Measurements from ENCODE around the gene OXCT1. TPM values are rescaled to one million over a fixed set of nuclear protein-coding genes. Genes with fewer than 3 reads are reported as not detected.

The OXCT1 gene
- total RNA-seq, 4 donors from 2014 or later: 19.5 to 335 (median 25.1) TPM

DNA sequence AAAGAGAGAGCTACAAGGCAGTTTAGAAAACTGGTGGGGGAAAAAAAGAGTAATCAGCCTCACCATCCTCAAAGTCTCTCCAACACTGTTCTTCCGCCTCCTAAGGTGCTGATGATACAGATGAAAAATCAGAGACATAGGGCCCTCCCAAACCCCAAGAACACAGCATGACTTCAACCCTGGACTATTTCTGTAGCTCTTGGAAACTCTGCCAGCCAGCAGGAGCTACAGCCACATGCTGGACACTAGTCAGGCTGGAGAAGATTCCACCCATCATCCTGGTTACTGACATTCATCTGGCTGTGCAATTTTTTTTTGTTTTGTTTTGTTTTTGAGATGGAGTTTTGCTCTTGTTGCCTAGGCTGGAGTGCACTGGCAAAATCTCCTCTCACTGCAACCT is 42.4 kb downstream of the OXCT1 start:
- no peak overlapping the region for H3K27ac ChIP-seq
- no peaks in the 10 kb centered on the region for H3K4me1 ChIP-seq
- 94 to 97% methylated on average over 1 of the region's 1 CpG for WGBS, 2 donors
- intact Hi-C loops (cut with DNase I): no loop called here
- no peak for DNase-seq
- TF ChIP-seq POLR2A (IDR thresholded peaks at IDR 0.05): no peak
- TF ChIP-seq, protein P1, sequence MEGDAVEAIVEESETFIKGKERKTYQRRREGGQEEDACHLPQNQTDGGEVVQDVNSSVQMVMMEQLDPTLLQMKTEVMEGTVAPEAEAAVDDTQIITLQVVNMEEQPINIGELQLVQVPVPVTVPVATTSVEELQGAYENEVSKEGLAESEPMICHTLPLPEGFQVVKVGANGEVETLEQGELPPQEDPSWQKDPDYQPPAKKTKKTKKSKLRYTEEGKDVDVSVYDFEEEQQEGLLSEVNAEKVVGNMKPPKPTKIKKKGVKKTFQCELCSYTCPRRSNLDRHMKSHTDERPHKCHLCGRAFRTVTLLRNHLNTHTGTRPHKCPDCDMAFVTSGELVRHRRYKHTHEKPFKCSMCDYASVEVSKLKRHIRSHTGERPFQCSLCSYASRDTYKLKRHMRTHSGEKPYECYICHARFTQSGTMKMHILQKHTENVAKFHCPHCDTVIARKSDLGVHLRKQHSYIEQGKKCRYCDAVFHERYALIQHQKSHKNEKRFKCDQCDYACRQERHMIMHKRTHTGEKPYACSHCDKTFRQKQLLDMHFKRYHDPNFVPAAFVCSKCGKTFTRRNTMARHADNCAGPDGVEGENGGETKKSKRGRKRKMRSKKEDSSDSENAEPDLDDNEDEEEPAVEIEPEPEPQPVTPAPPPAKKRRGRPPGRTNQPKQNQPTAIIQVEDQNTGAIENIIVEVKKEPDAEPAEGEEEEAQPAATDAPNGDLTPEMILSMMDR (IDR thresholded peaks at IDR 0.05): no peak
- H3K36me3 ChIP-seq: no peaks in the 10 kb centered on the region
- no peaks in the 10 kb centered on the region for H3K27me3 ChIP-seq
- H3K9me3 ChIP-seq: no peaks in the 10 kb centered on the region
- H3K4me3 ChIP-seq (replicated peaks in 1 of 3): no peak overlapping the region

DNA sequence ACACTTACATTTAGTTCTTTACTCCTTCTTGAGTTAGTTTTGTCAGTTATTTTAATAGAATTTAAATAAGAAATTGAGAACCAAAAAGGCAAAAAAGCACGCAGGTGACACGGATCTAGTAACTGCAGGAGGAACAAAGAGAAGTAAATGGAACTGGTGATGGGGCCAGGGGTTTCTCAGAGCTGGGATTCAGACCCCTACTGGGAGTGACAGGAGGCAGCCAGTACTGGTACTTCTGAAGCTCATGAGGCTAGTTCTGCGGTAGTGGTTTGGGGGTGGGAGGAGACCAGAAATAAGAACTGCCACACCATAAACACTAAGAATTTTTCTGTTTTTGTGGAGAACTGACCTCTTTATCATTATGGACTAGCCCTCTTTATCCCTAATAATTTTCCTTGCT is 48.2 kb downstream of the OXCT1 start:
- H3K9me3 ChIP-seq: no peaks in the 10 kb centered on the region
- 91 to 92% methylated on average over 3 of the region's 3 CpGs for WGBS, 2 donors
- intact Hi-C loops (cut with DNase I): no loop called here
- no peaks in the 10 kb centered on the region for H3K27me3 ChIP-seq
- no peak overlapping the region for H3K27ac ChIP-seq
- H3K4me1 ChIP-seq: no peaks in the 10 kb centered on the region
- H3K36me3 ChIP-seq: no peaks in the 10 kb centered on the region
- H3K4me3 ChIP-seq (replicated peaks in 1 of 3): no peak overlapping the region
- no peak for TF ChIP-seq POLR2A (IDR thresholded peaks at IDR 0.05)
- TF ChIP-seq, protein P1 (IDR thresholded peaks at IDR 0.05): no peak
- DNase-seq: no peak

DNA sequence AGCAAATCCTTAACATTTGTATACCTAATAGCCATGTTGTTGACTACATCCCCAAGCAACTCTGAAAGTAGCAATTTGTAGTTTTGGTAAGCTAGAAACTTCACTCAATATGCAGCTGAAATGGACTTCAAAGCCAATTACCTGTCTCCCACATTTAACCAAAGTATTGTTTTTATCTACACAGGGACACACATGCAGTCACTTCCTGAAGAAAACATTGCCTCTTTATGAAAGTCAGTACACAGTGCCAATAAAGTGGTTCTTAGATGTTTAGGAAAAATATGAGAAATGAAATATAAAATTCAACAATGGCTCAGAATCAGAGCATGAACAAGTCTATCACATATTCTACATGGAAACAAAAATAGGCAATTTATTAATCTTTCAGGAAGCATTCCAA is 49.2 kb downstream of the OXCT1 start:
- H3K4me1 ChIP-seq: no peaks in the 10 kb centered on the region
- TF ChIP-seq, protein P1 (IDR thresholded peaks at IDR 0.05): no peak
- TF ChIP-seq POLR2A (IDR thresholded peaks at IDR 0.05): no peak
- H3K9me3 ChIP-seq: no peaks in the 10 kb centered on the region
- no peak for DNase-seq
- no peaks in the 10 kb centered on the region for H3K27me3 ChIP-seq
- no peak overlapping the region for H3K4me3 ChIP-seq (replicated peaks in 1 of 3)
- H3K36me3 ChIP-seq: no peaks in the 10 kb centered on the region
- H3K27ac ChIP-seq: no peak overlapping the region
- intact Hi-C loops (cut with DNase I): no loop called here

DNA sequence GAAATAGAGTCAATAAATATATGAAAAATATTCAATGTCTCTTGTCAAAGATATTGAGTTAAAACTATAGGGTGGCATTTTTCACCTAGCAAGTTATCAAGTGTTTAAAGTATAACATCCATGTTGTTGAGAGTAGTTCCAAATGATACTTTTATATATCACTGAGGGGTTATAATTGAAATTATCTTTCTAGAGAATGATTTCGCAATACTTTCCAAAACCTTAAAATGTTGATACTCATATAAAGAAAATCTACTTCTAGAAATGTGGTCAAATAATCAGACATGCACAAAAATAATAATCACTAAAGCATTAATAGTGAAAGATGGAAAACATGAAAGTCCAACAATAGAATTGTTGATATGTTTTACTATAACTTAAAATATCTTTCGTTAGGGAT is 50.1 kb downstream of the OXCT1 start:
- intact Hi-C loops (cut with DNase I): no loop called here
- Histone ChIP-seq H3K27ac (no peak overlapping the region), H3K9me3 (no peaks in the 10 kb centered on the region), H3K4me1 (no peaks in the 10 kb centered on the region), H3K36me3 (no peaks in the 10 kb centered on the region), H3K4me3 (replicated peaks in 1 of 3) (no peak overlapping the region), H3K27me3 (no peaks in the 10 kb centered on the region)
- TF ChIP-seq, protein P1 (IDR thresholded peaks at IDR 0.05): no peak
- TF ChIP-seq POLR2A (IDR thresholded peaks at IDR 0.05): no peak
- no peak for DNase-seq
- WGBS, 2 donors: 97% methylated on average over 2 of the region's 2 CpGs

GRCh38 chr5:41817625-41818301 is 52.5 kb downstream of the OXCT1 start:
- Histone ChIP-seq H3K27ac (no peak overlapping the region), H3K4me3 (replicated peaks in 1 of 3) (no peak overlapping the region), H3K36me3 (no peaks in the 10 kb centered on the region), H3K9me3 (no peaks in the 10 kb centered on the region), H3K4me1 (no peaks in the 10 kb centered on the region), H3K27me3 (no peaks in the 10 kb centered on the region)
- TF ChIP-seq, protein P1 (IDR thresholded peaks at IDR 0.05): no peak
- no peak for TF ChIP-seq POLR2A (IDR thresholded peaks at IDR 0.05)
- intact Hi-C loops (cut with DNase I): no loop called here
- DNase-seq: no peak

Data from thyroid gland (tissue), 4 donors.